ENCODE measurements around the gene DOCK9.
A peak's percentile ranks its signal among the peaks of the same experiment; 100 is the strongest.

The DOCK9 gene

GRCh38 chr13:98997738-98998641 is 20.1 kb upstream of the DOCK9 start:
- DNase-seq (ENCODE audit: low spot score), result no peak

GRCh38 chr13:98997011-98997730 is 19.3 kb upstream of the DOCK9 start:
- no peak for DNase-seq (ENCODE audit: low spot score)

- DNase-seq (ENCODE audit: low spot score), result no peak
Observed at GRCh38 chr13:98996046-98996445, 18.2 kb upstream of the DOCK9 start.

GRCh38 chr13:98994896-98995295 is 17.0 kb upstream of the DOCK9 start:
- no peak for DNase-seq (ENCODE audit: low spot score)

DNA sequence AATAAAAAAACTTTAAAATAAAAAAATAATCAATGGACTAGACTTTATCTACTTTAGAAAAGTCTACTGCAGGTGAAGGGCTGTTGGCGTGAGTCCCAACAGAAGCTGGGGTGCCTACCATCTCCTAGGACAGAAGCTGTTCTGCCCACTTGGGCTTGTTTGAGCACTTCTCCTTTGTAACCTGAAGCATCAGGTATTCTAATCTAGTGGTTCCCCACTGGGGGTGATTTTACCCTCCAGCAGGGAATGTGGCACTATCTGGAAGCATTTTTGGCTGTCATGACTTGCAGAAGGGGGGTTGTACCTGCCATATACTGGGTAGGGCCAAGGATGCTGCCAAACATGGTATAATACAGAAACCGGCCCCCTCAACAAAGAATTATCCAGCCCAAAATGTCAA is 16.2 kb upstream of the DOCK9 start:
- no peak for DNase-seq (ENCODE audit: low spot score)

DNA sequence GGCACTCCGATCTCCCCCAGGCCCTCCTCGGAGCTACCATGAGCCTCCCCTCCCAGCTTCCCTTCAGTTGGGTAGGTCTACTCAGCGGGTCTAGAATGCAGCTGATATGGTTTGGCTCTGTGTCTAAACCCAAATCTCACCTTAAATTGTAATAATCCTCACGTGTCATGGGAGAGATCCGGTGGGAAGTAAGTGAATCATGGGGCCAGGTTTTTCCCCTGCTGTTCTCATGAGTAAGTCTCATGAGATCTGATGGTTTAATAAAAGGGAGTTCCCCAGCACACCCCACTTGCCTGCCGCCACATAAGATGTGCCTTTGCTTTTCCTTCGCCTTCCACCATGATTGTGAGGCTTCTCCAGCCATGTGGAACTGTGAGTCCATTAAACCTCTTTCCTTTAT is 14.5 kb upstream of the DOCK9 start:
- DNase-seq (ENCODE audit: low spot score), result no peak

- DNase-seq (ENCODE audit: low spot score), result no peak
Observed at GRCh38 chr13:98990701-98991100, 12.8 kb upstream of the DOCK9 start.

- DNase-seq (ENCODE audit: low spot score), result no peak
Observed at GRCh38 chr13:98989469-98990235, 11.8 kb upstream of the DOCK9 start.

DNA sequence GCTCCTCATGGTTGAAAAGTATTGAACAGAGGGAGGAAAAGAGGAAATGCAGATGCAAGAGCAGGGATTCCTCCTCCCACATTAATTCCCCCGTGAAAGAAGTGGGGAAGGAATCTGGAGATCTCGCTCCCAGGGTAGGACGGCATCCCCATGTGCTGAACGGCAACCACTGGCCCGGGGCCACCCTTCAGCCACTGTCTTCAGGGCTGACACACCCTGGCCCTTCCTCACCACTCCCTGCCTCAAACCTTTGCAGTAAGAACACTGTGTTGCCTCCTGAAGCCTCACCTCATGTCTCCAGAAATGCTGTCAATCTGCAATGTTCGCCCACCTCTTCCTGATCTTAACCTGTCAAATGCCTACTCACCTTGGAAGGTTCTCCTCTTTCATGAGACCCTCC is 10.9 kb upstream of the DOCK9 start:
- no peak for DNase-seq (ENCODE audit: low spot score)

DNA sequence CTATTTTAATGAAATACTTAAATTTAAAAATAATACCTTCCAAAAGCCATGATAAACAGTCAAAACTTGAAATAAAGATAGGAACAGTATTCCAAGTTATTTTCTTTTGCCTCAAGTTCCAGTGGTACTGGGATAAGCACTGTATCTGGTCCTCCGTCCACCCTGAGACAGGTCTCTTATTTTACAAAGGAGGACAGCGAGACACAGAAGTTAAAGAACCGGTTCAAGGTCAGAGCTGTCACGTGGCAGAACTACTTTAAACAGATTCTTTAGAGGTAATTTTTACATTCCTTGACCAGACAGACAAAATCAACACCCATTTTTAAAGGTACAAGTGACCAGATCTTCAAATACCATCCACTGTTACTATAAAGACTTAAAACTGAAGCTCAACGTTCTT is 10.4 kb upstream of the DOCK9 start:
- DNase-seq (ENCODE audit: low spot score), result no peak

- no peak for DNase-seq (ENCODE audit: low spot score)
Observed at GRCh38 chr13:98987275-98987674, 9.4 kb upstream of the DOCK9 start.

DNA sequence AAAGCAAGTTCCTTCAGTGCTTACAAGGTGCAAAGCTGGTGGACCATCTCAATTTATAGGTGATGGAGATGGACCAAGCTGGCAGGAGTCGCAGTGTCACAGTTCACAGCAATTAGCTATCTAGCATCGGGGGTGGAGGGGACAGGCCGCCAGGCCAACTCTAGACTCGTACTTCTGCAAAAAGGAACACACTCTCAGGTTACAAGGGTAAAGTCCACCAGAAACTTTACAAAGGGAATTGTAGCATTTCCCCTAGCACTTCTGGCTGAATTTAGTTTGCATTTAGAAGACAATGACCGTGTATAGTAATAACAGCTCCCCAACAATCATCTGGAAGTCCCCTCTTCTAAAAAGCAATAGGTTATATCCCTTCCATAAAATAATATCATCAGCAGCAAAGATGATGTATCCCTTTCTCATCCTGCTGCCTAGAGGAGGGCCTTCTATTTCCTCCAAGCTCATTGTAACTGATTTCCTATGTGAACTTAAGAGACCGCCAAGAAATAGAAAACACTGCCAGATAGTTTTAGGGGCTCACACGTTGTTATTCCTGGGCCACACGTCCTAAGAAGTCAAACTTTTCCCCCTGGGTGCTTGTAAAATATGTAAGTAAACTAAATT is 8.5 kb upstream of the DOCK9 start:
- DNase-seq (ENCODE audit: low spot score), result no peak

- no peak for DNase-seq (ENCODE audit: low spot score)
Observed at GRCh38 chr13:98985591-98985990, 7.7 kb upstream of the DOCK9 start.

DNA sequence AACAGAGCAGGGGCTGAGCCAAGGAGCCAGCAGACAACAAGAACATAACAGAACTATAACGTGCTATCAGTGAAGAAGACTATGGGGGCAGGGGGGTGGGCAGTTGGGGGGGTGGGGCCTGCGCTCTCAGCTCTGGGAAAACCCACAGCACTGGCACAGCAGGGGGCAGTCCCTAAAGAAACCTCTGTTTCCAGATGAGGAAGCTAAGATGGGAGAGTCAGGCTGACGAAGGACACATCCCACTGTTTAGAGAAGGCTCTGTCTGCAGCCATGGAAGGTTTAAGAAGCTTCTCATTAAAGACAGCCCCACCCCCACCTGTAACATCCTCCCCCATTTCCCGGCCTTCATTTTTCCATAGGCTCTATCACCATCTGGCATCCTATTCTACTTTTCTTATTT is 7.1 kb upstream of the DOCK9 start:
- no peak for DNase-seq (ENCODE audit: low spot score)

DNA sequence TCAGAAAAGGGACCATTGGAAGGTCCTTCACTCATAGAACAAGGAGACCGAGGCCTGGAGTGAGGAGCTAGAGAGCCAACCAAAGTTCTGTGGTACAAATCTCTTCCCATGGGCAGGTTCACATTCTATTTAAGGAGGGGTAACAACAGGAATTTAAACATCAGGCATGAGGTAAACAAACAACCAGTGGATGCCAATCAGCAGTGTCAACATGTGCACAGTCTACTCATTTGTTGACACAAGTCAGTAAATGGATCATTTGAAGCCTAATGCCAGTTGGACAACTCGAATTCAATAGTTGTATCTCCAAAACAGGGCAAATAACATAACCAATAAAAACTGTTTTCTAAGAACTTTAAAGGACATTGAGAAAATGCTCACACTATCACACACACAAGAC is 6.3 kb upstream of the DOCK9 start:
- no peak for DNase-seq (ENCODE audit: low spot score)

DNA sequence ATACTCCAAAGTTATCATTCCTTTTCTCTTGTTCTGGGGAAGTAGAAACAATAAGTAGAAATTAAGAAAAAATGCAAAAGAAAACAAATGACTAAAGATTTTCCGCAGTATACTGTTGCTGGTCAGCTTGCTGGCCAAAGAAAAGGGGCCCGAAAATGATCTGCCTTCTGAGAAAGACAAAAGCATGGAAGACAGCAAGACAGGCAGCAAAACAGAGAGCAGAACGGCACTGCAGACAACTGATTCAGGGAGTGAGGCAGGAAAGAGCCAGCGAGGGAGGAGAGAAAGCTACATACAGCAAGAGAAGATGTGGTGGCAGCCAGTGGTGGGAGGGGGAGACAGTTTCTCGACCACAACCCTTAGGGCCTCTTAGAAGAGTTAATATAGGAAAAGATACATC is 5.3 kb upstream of the DOCK9 start:
- no peak for DNase-seq (ENCODE audit: low spot score)

- no peak for DNase-seq (ENCODE audit: low spot score)
Observed at GRCh38 chr13:98981369-98982080, 3.7 kb upstream of the DOCK9 start.

DNA sequence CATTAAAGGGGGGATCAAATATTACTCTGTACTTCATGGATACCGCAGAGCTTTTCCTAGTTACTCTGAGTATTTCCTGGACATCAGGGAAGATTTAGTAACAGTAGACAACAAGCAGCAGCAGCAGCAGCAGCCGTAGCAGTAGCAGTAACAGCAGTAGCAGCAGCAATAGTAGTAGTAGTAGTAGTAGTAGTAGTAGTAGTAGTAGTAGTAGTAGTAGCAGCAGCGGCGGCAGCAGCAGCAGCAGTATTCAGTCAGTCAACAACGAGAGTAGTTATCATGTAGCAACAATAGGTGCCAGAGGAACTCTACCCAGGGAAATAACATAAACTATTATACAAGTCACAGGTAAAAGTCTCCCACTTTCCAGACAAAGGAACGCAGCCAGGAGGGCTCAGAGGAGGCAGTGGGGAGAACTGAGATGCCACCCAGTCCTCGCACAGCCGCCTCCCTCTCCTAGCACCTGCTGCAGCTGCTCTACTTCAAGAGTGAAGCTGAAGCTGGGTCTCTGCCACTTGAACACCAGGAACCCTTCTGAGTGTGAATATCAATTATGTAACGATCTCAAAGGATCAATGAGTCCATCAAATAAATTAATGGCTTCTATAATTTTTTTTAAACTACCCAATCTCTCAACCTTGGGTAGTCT is 1.3 kb upstream of the DOCK9 start:
- DNase-seq (ENCODE audit: low spot score), result no peak

- no peak for DNase-seq (ENCODE audit: low spot score)
Observed at GRCh38 chr13:98978280-98978679, 416 bp upstream of the DOCK9 start.

- DNase-seq (ENCODE audit: low spot score), result peak; percentile 82
Observed at GRCh38 chr13:98976941-98977340, 923 bp downstream of the DOCK9 start.

- peak; percentile 57 for DNase-seq (ENCODE audit: low spot score)
Observed at GRCh38 chr13:98976338-98976737, 1.5 kb downstream of the DOCK9 start.

Data from pons (tissue), 1 donor.